ENCODE results near the gene TMEM108. TPM values are rescaled to one million over a fixed set of nuclear protein-coding genes. Genes with fewer than 3 reads are reported as not detected.

TMEM108 gene
- total RNA-seq, 4 donors from 2014 or later, result 0.21 to 1.5 TPM; not detected in 2

- H3K9me3 ChIP-seq, result no peaks in the 10 kb centered on the region
- peaks cover 0 to 7% (median 0%) of the 10 kb centered on the region in 4 donors for H3K4me1 ChIP-seq
- TF ChIP-seq EP300 (IDR thresholded peaks at IDR 0.05), result no peak
- no peak for TF ChIP-seq POLR2A (IDR thresholded peaks at IDR 0.05)
- TF ChIP-seq CTCF (IDR thresholded peaks at IDR 0.05), result no peak
- no peak overlapping the region for H3K4me3 ChIP-seq
- no peaks in the 10 kb centered on the region for H3K36me3 ChIP-seq
- 62 to 76% methylated on average over 4 of the region's 4 CpGs for WGBS, 2 donors
- no peak for DNase-seq (ENCODE audit: low spot score in 2 of 2)
- H3K27ac ChIP-seq, result no peak overlapping the region
- no peaks in the 10 kb centered on the region for H3K27me3 ChIP-seq
These were observed 343.3 kb downstream of the TMEM108 start for GRCh38 chr3:133381346-133382109.

- H3K27me3 ChIP-seq, result no peaks in the 10 kb centered on the region
- no peak for TF ChIP-seq POLR2A (IDR thresholded peaks at IDR 0.05)
- WGBS, 2 donors, result 92 to 94% methylated on average over 3 of the region's 3 CpGs
- no peak overlapping the region for H3K4me3 ChIP-seq
- H3K9me3 ChIP-seq, result no peaks in the 10 kb centered on the region
- no peak for DNase-seq (ENCODE audit: low spot score in 2 of 2)
- H3K4me1 ChIP-seq, result peaks cover 0 to 7% (median 0%) of the 10 kb centered on the region in 4 donors
- no peaks in the 10 kb centered on the region for H3K36me3 ChIP-seq
- no peak overlapping the region for H3K27ac ChIP-seq
These were observed 345.0 kb downstream of the TMEM108 start for GRCh38 chr3:133383175-133383574.

- Histone ChIP-seq H3K27ac (no peak overlapping the region), H3K9me3 (no peaks in the 10 kb centered on the region), H3K4me1 (peaks cover 0 to 7% (median 0%) of the 10 kb centered on the region in 4 donors), H3K4me3 (no peak overlapping the region), H3K36me3 (no peaks in the 10 kb centered on the region), H3K27me3 (no peaks in the 10 kb centered on the region)
- TF ChIP-seq EP300 (IDR thresholded peaks at IDR 0.05) (no peak), CTCF (IDR thresholded peaks at IDR 0.05) (no peak), POLR2A (IDR thresholded peaks at IDR 0.05) (no peak)
- DNase-seq (ENCODE audit: low spot score in 2 of 2), result no peak
- 79 to 82% methylated on average over 5 of the region's 5 CpGs for WGBS, 2 donors
These were observed 345.6 kb downstream of the TMEM108 start for GRCh38 chr3:133383741-133384140.

- H3K27ac ChIP-seq, result no peak overlapping the region
- no peaks in the 10 kb centered on the region for H3K27me3 ChIP-seq
- 18 to 22% methylated on average over 10 to 13 of the region's 13 CpGs for WGBS, 2 donors
- H3K9me3 ChIP-seq, result no peaks in the 10 kb centered on the region
- peak; percentile 17 to 24 for DNase-seq (ENCODE audit: low spot score in 2 of 2)
- H3K4me1 ChIP-seq, result peaks cover 0 to 7% (median 0%) of the 10 kb centered on the region in 4 donors
- H3K4me3 ChIP-seq, result no peak overlapping the region
- peak; percentile 29 to 74 (median 59) for TF ChIP-seq CTCF (IDR thresholded peaks at IDR 0.05)
- no peak for TF ChIP-seq EP300 (IDR thresholded peaks at IDR 0.05)
- H3K36me3 ChIP-seq, result no peaks in the 10 kb centered on the region
These were observed 346.3 kb downstream of the TMEM108 start for GRCh38 chr3:133384331-133385027.

GRCh38 chr3:133386876-133387275 is 348.7 kb downstream of the TMEM108 start:
- no peak for TF ChIP-seq CTCF (IDR thresholded peaks at IDR 0.05)
- H3K36me3 ChIP-seq, result no peaks in the 10 kb centered on the region
- peaks cover 0 to 7% (median 0%) of the 10 kb centered on the region in 4 donors for H3K4me1 ChIP-seq
- H3K27me3 ChIP-seq, result no peaks in the 10 kb centered on the region
- no peak overlapping the region for H3K4me3 ChIP-seq
- no peak for DNase-seq (ENCODE audit: low spot score in 2 of 2)
- no peak overlapping the region for H3K27ac ChIP-seq
- H3K9me3 ChIP-seq, result no peaks in the 10 kb centered on the region
